ENCODE results near the gene SH3TC1. TPM values are rescaled to one million over a fixed set of nuclear protein-coding genes. Genes with fewer than 3 reads are reported as not detected.

The SH3TC1 gene
- total and polyA plus RNA-seq, 2 of the 8 experiments (the other 6 are each of a cell fraction or from before 2014, with no cell fraction given), result 0.15 TPM; not detected in 1

- DNase-seq (ENCODE audit: low read depth in 1 of 2, low spot score in 2 of 2), result no peak
- POLR2A ChIA-PET (ENCODE audit: partially characterized antibody), result interaction anchor here (1.0 kb wide), 1 partner anchor 43 kb away, joined by 3 read pairs; no protein-coding TSS in a partner anchor
- TF ChIP-seq BRCA1 (IDR thresholded peaks at IDR 0.05; ENCODE audit: low read depth, low read length) (no peak), SUZ12 (IDR thresholded peaks at IDR 0.05; ENCODE audit: low read length) (no peak), SP4 (IDR thresholded peaks at IDR 0.05; ENCODE audit: low read length) (no peak), CEBPB (IDR thresholded peaks at IDR 0.05; ENCODE audit: low read depth, low read length) (no peak), TBP (IDR thresholded peaks at IDR 0.05; ENCODE audit: low read depth, low read length) (no peak), SP2 (IDR thresholded peaks at IDR 0.05; ENCODE audit: low read length) (no peak), SIN3A (conservative IDR thresholded peaks at IDR 0.05 in 1 of 2, IDR thresholded peaks at IDR 0.05 in 1 of 2; ENCODE audit: low read depth in 1 of 2, low read length in 2 of 2) (no peak), NANOG (IDR thresholded peaks at IDR 0.05; ENCODE audit: insufficient read depth, low read depth, low read length, poor library complexity, severe bottlenecking) (no peak), SAP30 (IDR thresholded peaks at IDR 0.05; ENCODE audit: insufficient read depth, insufficient replicate concordance, low read length) (no peak), KDM4A (IDR thresholded peaks at IDR 0.05; ENCODE audit: low read depth, low read length, severe bottlenecking) (no peak)
- TF ChIP-seq, protein P1, sequence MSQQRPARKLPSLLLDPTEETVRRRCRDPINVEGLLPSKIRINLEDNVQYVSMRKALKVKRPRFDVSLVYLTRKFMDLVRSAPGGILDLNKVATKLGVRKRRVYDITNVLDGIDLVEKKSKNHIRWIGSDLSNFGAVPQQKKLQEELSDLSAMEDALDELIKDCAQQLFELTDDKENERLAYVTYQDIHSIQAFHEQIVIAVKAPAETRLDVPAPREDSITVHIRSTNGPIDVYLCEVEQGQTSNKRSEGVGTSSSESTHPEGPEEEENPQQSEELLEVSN (IDR thresholded peaks at IDR 0.05), result no peak
Measured at GRCh38 chr4:8219236-8219635, 20.1 kb downstream of the SH3TC1 start.

More at GRCh38 chr4:8219236-8219635, 20.1 kb downstream of the SH3TC1 start:
- FAIRE-seq, result no peak
- no peaks in the 10 kb centered on the region for H3K4me1 ChIP-seq (replicated peaks in 1 of 4; ENCODE audit: control insufficient read depth in 3 of 4, insufficient read depth in 4 of 4, low read length in 3 of 4)
- no peaks in the 10 kb centered on the region for H3K36me3 ChIP-seq (ENCODE audit: control insufficient read depth in 2 of 4, insufficient read depth in 4 of 4, low read length in 3 of 4)
- H3K23ac ChIP-seq (ENCODE audit: insufficient read length), result no peak overlapping the region
- H3K79me1 ChIP-seq (ENCODE audit: low read depth, low read length), result no peaks in the 10 kb centered on the region
- H3K56ac ChIP-seq (replicated peaks; ENCODE audit: insufficient read length, low read depth, low read length), result no peak overlapping the region
- 94% methylated on average over 15 of the region's 21 CpGs; no CpG with 5 or more reads in 1 of the 2 experiments for WGBS, 2 experiments (ENCODE audit: extremely low coverage in 1 of 2, insufficient coverage in 1 of 2, insufficient read length in 1 of 2, insufficient replicate concordance in 2 of 2, low coverage in 1 of 2, low lambda C conversion rate in 2 of 2, missing lambda C conversion rate in 1 of 2)
- H3K79me2 ChIP-seq (ENCODE audit: control insufficient read depth in 1 of 2, insufficient read depth in 2 of 2, low read length in 2 of 2), result no peaks in the 10 kb centered on the region
- H3K27ac ChIP-seq (ENCODE audit: low read depth, low read length), result no peak overlapping the region
- H3K9me3 ChIP-seq (ENCODE audit: insufficient read depth in 2 of 2, low read depth in 1 of 2, low read length in 1 of 2), result no peaks in the 10 kb centered on the region
- CTCF ChIA-PET (ENCODE audit: partially characterized antibody), result interaction anchor here (0.6 to 3.6 kb wide), 3 partner anchors 18 to 51 kb away, joined by 3 to 16 read pairs (median 8); no protein-coding TSS in a partner anchor
- no peak overlapping the region for H2BK20ac ChIP-seq (ENCODE audit: low read length)
- no peak overlapping the region for H2AFZ ChIP-seq (ENCODE audit: low read length)
- H3K23me2 ChIP-seq (ENCODE audit: low read depth, low read length), result no peaks in the 10 kb centered on the region
- H3K9ac ChIP-seq (replicated peaks in 1 of 4; ENCODE audit: extremely low read depth in 1 of 4, low read depth in 3 of 4, low read length in 3 of 4), result no peak overlapping the region
- H3K4ac ChIP-seq (replicated peaks; ENCODE audit: insufficient read length, low read depth, low read length), result no peak overlapping the region
- H2BK5ac ChIP-seq (ENCODE audit: low read depth, low read length), result no peak overlapping the region
- no peak overlapping the region for H3K14ac ChIP-seq (ENCODE audit: insufficient read length)
- no peaks in the 10 kb centered on the region for H4K20me1 ChIP-seq (replicated peaks in 1 of 2; ENCODE audit: control insufficient read depth in 1 of 2, insufficient read depth in 2 of 2, low read length in 2 of 2)
- H2BK15ac ChIP-seq (ENCODE audit: low read length), result no peak overlapping the region
- H2AK5ac ChIP-seq (ENCODE audit: low read depth, low read length), result no peak overlapping the region
- H4K5ac ChIP-seq (ENCODE audit: insufficient read length, low read depth, low read length), result no peak overlapping the region
- no peak overlapping the region for H4K8ac ChIP-seq (ENCODE audit: extremely low read depth, insufficient read depth, low read length)
- H2BK12ac ChIP-seq (ENCODE audit: low read depth, low read length), result no peak overlapping the region
- no peak overlapping the region for H2BK120ac ChIP-seq (replicated peaks; ENCODE audit: low read depth, low read length)
- no peak overlapping the region for H3K4me3 ChIP-seq (ENCODE audit: extremely low read depth in 1 of 4, insufficient read depth in 2 of 4, low read depth in 3 of 4, low read length in 4 of 4)
- H3K18ac ChIP-seq (ENCODE audit: extremely low read depth, low read length), result no peak overlapping the region
- H3K4me2 ChIP-seq (ENCODE audit: insufficient read depth in 1 of 2, low read depth in 2 of 2, low read length in 2 of 2), result no peak overlapping the region
- H4K91ac ChIP-seq (replicated peaks; ENCODE audit: insufficient read length, low read length), result no peak overlapping the region
- no peaks in the 10 kb centered on the region for H3K27me3 ChIP-seq (replicated peaks in 1 of 4; ENCODE audit: control insufficient read depth in 3 of 4, extremely low read depth in 1 of 4, insufficient read depth in 3 of 4, low read length in 3 of 4)
